Activated CD4-positive, alpha-beta T cell treated with anti-CD3 and anti-CD28 coated beads, Interleukin-2, amount 50 U/mL, for 16 hours (primary cell): ENCODE measurements around the gene DNAH11.
"Not testable (repeated sequence)": the region's sequence is repeated elsewhere in the genome, so short reads cannot be mapped to it uniquely, and the experiment has no call there.

Experiments used
- DNase-seq: peaks from one replicate; pipeline ENCODE4 v3.0.0-alpha.2; 2020

Gene DNAH11

DNA sequence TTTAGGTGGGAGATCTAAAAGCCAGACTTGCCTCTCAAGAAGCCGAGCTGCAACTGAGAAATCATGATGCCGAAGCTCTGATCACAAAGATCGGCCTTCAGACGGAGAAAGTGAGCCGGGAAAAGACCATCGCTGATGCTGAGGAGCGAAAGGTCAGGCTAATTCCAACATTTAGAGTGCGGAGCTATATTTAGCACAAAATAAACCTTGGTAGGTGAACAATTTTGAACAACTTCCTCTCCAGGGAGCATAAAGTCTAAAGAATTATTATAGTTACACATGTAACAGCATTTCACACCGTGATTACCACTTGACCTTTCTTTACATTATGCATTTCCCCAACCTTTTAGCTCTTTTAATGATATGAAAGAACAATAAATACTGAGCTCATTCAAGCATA, 236.1 kb downstream of the DNAH11 start:
- DNase-seq: no peak

DNA sequence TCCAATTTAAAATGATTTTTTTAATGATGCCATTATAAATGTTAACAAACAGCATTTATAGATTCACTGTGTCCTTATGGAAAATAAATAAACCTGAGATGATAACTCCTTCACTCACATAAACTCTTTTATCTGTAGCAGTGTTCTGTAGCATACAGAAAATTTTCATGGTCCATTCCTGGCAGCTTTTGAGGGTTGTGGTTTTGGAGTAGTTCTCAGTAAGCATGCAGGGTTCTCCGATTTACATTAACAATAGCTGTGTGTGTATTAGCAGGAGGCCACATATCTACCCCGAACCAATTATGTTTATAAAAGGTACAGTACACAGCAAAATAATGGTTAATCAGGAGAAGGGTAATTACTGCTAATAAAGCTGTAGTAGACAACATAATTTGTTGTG, 240.2 kb downstream of the DNAH11 start:
- DNase-seq: no peak

DNA sequence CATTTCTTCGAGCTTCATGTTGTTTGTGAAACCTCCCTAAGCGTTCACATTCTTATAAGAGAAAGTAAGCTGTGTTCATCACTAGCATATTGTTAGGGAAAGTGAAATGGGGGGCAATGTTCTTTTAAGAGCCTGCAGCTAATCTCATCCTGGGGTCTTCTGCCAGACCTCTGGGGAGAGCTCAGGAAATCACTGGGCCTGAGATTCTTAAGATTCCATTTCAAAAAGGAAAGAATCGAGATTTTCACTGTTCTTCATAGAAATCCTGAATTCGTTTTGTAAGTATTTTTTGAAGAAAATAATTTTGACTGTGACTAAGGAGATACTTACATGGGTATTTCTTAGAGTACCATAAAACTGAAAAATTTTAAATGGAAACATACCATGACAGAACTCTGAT, 242.2 kb downstream of the DNAH11 start:
- no peak for DNase-seq

DNA sequence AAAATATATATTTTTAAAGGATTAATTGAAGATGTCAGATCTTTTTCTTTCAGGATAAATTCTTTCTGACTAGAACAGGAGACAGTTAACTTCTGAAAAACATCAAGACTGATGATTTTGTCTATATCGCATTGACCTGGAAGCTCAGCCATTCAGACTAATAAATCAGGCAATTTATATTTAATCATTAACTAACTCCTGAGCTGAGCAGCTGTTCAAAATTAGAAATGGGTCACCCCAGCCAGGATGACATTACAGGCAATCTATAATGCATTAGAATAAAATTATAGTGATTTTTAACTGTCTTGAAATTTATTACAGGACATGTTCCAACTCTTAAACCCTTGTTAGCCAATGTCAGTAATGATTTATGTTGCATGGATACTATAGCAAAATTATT, 263.0 kb downstream of the DNAH11 start:
- DNase-seq: no peak

DNA sequence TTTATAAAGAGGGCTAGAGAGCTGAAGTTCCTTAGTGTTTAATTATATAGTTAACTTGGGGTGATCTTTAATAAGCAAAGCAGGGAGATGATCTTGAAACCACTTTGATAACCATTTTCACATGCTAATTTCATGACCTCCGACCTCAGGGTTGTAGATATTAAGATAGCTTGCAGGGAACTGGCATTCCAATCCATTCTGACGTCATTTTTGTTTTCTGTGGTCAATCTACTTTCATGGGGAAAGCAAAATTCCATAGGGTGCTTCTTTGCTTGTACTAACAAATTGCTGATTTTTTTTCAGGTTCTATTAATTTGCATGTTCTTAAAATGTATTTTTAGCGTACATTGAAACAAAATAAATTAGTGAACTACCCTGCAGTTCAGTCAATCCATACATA, 263.5 kb downstream of the DNAH11 start:
- no peak for DNase-seq

DNA sequence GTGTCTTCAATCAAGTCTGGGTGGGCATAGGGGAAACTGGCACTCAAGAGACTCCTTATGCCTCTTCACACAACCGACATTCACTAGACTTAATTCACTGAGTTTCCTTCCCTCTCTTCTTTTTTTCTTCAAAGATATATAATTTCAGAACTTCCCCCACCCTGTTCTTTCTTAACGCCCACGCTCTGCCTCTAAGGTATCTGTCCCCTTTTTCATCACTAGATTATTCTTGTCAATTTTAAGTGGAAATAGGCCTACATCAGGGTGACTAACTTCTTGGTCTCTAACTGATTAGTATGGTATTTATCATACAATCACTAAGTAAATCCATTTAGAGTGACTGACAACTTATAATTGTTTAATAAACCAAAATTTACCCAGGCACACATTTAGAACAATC, 276.2 kb downstream of the DNAH11 start:
- DNase-seq: no peak

DNA sequence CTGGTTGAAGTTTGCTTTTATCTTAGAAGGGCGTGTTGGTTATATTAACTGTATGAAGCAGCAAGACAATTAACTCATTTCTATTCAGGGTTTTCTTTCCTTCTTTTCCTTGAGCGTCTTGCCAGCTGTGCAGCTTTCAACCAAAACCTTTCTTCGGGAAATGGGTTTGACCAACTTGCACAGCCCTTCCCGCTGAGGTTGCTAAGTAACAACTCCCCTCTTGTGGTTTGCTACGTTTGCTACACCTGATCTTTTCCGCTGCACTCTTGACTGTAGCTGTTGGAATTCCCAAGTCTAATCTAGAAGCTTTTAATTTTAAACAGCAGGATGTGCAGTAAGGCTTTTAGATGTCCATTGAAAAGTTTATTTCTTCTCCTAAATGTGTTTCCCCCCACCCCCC, 286.0 kb downstream of the DNAH11 start:
- DNase-seq: no peak

DNA sequence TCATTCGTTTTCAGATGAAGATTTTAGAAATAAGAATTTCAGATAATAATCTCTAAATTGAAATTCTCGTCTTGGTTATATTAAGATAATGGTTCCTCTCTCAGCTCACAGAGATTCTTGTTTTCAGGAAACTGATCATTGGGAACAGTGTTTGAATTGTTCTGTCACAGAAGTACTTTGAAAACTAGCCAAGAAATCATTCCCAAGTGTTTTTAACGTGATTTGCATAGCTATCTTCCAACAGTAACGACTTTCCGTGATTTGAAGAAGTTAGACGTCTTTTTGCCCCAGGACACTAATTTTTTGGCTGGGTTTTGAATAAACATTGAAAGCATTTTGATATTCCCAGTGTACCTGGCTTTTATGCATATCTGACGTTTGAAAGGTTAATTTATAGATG, 286.9 kb downstream of the DNAH11 start:
- no peak for DNase-seq

DNA sequence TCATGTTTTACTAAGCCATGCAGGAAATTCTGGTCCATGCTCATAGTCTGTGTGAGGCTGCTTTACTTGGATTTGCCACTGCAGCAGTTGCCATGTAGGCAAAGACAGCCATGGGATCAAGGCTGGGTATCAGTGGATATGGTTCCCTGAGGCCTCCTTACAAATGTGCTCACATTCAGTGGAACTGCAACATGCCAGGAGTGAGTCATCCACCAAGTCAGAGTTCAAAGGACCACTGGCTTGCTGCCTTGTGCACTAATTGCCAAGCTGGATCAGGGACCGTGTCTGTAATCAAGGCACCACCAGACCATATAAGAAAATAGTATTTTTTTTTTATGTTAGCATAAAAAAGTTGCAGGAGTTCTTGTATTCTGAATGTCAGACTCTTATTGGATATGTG, 301.9 kb downstream of the DNAH11 start:
- DNase-seq: no peak

DNA sequence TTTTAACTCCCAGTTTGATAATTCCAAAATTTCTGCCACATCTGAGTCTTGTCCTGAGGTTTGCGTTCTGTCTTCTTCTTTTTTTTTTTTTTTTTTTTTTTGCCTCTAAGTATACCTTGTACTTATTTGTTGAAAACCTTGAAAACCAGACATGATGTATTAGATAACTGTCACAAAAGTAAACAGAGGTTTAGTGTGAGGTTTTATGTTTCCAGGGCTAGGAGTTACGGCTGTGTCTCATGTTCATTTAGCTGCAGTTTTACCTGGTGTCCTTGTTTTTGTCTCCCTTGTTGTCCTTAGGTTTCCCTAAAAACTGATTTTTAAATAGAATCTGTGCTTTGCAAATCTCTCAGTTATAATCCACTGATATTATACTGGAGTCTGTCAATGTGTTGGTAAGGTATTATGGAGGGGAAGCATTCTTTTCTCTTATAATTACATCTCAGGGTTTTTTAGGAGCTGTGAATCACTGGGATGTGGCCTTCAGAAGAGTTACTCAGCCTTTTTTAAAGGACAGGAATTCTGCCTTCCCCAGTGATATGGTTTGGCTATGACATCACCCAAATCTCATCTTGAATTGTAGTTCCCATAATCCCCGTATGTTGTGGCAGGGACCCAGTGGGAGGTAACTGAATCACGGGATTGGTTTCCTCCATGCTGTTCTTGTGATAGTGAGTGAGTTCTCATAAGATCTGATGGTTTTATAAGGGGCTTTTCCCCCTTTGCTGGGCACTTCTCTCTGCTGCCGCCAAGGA, 307.9 kb downstream of the DNAH11 start:
- no peak for DNase-seq

DNA sequence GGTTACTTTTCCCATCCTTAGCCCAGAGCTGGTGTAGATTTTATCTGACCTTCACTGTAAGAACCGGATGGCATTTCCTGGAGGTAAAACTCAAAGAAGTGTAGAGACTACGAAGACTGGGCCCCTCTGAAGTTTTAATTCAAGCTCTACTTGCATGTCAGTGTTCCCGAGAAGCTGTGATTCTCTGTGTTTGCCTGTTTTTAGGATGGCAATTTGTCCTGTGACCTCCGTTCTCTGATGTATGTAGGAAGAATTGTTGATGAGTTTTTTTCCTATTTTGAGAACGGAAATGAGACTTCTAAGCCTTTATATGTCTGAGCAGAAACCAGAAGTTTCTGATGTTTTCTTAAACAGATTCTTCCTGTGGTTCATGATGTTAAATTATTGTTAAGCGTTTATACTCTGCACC, 308.7 kb downstream of the DNAH11 start:
- DNase-seq: no peak

DNA sequence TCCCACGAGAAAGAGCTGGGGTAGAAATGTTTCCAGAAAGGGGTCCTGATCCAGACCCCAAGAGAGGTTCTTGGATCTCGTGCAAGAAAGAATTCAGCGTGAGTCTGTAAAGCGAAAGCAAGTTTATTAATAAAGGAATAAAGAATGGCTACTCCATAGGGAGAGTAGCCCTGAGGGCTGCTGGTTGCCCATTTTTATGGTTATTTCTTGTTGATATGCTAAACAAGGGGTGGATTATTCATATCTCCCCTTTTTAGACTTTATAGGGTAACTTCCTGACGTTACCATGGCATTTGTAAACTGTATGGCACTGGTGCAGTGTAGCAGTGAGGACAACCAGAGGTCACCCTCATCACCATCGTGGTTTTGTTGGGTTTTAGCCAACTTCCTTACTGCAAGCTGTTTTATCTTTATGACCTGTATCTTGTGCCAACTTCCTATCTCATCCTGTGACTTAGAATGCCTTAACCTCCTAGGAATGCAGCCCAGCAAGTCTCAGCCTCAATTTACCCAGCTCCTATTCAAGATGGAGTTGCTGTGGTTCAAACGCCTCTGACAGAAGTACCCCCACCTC, 322.9 kb downstream of the DNAH11 start:
- DNase-seq: not testable (repeated sequence)

DNA sequence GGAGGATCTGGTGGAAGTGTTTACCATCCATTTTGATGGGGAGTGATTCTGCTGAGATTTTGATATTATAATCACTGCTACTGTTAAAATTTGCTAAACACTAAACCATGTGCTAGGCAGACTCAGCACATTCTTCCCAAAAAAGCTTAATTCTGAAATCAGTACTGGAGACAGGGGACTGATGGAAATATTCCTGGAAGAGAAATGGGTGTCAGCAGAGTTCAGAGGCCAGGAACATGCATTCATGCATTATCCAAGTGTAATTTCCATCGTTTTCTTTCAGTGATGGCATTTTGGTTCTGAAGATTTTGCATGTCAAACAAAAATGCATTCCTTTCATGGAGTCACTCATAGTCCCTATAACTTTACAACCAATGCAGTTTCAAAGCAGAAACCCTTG, 323.9 kb downstream of the DNAH11 start:
- DNase-seq: no peak

DNA sequence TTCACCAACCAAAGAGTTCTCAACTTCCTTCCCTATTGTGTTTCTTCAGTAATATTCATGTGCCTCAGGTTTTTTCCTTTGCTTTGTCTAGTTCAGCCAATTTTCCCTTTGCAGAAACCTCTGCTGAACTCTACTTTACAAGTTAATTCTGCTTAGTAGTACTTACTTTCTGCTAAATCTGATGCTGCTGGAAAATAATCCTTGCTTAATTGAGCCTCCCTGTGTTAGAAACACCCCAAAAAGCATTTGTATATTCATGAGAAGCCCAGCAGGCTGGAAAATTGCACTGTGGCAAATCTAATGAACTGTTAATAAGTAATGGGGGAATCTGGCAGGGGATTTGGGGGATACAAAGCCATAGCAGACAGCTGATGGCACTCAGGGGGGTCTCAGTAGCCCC, 324.4 kb downstream of the DNAH11 start:
- no peak for DNase-seq

DNA sequence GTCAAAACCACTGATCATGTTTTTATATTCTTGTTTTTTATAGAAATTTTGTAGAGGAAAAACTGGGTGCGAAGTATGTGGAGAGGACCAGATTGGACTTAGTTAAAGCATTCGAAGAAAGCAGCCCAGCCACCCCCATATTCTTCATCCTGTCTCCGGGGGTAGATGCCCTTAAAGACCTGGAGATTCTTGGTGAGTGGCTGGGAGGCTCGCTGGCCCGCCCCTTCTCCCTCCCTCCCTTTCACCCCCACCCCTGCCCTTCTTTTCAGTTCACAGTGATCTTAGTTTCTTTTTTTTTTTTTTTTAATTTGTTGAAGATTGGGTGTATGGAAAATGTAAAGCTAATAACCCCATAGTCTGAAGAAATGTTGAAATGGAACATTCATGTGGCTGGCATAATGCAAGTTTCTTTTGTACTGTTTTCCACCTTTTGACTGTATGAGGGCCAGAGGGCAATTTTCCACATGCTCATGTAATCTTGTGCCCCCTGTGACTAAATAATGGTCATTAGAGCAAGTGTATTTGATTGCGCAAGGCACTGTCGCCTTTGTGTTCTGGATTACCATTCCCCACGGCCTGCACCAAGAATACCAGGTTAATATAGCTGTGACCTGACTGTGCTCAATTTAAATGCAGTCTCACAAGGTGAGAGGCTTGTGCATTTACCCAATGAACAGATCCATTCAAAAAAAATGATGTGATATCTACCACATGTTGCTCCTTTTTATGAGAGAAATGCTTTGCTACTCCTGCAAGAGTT, 325.2 kb downstream of the DNAH11 start:
- no peak for DNase-seq

DNA sequence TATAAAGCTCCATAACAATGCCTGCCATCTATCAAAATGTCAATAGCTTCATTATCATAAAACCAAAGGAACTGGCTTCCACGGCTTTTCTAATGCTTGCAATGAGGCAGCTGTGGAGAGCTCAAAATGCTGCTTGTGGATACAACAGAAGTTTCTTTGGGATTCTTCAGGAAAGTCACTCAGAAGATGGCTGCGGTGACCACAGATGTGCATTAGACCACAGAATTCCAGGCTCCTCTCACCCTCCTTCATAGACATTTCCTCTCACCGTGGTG, 325.7 kb downstream of the DNAH11 start:
- no peak for DNase-seq

DNA sequence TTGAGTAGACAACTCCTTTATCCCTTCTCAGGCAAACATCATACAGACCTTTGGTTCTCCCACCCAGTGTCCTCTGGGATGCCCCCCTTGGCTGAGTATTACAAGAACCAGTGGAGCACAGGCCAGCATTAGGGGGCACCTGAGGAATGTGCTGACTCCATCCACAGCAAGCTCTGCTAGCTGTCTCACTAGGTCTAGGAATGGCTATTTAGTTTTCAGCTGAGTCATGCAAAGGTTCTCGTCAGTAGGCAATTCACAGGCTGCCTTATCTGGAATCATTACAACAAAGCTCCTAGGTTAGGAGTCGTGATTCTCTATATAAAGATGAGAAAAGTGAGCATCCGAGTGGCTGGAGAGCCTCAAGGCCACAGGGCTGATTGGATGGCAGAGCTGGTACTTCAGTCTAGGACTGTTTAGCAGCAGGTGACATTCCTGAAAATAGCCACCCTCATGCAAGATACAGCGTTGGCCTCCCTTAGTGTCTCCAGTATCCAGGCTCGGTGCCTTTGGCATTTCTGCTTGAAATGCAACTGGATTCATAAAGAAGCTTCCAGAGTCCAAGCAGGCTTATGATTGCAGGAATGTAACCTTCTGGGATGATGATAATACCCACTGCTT, 327.1 kb downstream of the DNAH11 start:
- DNase-seq: no peak

DNA sequence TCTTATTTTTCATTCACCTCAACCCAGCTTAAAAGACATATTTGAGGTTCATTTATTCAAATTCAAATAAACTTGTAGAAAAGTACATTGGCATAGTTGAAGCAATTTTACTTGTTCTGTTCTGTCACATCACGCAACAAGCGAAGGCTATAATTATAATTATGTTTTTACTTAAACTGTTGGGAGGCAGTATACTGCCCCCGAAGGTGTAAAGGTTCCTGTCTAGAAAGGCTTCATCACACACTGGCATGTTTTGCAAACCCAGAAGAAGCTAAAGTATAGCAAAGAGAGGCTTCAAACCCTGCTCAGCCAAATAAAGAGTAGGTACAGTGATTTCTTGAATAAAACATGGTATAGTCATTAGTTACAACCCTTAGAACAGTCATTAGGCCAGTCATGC, 340.2 kb downstream of the DNAH11 start:
- DNase-seq: no peak

DNA sequence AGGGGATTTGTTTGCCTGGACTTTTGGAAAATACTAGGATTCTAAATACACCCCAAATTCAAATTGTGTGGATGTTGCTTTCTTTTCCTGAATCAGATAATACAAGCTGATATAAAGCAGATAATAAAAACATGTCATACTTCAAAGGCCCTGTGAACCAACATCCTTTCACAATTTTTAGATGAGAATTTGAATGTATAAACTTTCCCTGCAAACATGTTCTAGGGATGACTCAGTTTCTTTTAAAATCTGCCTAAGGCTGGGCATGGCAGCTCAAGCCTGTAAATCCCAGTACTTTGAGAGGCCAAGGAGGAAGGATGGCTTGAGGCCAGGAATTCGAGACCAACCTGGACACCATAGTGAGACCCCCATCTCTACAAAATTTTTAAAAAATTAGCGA, 340.7 kb downstream of the DNAH11 start:
- not testable (repeated sequence) for DNase-seq

DNA sequence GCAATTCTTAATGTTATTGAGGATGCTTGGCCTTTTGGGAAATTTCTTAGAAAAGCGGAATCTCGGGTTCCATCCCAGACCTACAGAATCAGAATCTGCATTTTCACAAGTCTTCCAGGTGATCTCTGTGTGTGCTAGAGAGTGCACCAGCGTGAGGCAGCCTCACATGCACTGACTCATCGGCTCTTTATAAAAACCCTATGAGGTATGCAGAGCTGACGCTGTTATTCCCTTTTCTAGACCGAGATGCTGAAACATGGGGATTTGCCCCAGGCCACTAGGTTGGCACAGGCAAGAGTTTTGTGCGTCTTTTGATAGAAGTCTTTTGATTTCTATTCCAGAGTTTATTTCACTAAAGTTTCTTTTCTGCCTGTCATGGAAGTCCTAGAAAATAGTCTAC, 341.7 kb downstream of the DNAH11 start:
- no peak for DNase-seq

DNA sequence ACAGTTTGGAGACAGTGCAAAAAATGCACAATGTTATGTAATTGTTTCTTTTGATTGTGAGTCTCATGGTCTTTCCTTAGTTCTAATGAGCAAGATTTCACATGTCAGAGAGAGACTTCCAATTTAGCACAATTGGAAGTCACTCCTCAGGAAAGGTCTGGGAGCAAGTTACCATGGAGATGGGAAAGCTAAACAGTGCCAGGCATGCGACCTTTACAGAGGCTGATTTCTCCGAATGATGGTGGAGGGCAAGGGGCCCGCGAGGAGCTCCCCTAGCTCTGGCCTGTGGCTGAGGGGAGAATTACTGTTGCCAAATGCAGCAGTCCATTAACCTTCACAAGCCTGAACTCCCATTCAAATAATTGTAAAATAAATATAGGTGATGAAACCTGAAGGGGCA, 343.6 kb downstream of the DNAH11 start:
- no peak for DNase-seq

DNA sequence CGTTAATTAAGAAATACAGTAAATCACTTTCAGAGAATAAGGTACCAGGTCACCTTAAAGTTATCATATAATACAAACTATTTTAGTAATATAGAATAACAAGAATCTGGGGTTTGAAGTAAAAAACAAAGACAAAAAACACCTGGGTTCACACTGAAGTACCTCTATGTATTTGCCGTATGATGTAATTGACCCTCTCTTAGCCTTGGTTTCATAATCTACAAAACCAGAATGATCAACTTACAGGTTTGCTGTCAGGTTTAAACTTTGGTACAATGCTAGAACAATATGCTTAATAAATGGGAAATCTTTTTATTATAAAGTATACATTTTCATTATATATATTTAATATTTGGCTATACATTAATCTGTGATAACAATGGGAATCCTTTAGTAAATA, 344.5 kb downstream of the DNAH11 start:
- no peak for DNase-seq

DNA sequence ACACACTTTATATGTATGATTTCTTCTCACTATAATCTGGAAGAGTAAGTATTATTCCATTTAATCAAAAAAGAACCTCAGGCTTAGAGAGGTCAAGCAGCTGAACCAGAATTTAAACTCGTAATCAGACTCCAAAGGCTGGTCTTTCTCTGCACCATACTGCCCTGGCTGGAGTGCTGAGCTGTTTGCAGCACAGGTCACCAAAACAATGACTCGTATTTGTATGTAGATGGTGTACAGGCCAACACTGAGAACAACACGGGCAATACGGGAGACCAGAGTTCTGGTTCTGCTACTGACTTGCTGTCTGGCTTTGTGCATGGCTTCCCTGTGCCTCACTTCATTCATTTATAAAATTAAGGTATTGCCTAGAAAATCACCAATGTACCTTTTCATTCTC, 344.9 kb downstream of the DNAH11 start:
- DNase-seq: no peak

DNA sequence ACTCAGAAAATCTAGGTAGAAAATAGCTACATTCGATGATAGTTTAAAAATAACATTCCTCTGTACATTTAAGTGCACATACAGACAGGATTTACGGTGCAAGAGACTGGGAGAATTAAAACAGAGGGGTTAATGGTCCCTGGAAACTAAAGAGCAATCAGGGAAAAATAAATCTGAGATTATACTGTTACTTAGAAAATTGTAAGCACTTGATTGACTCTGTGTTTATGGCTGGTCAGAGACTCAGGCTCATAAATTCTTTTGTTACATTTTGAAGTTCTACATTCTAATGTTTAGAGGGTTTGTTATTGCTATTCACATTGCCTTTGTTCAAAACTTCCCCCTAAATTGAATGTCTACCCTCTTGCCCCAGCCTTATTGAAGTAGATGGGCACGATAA, 348.5 kb downstream of the DNAH11 start:
- no peak for DNase-seq
